ENCODE measurements around the gene EIF6. TPM values are rescaled to one million over a fixed set of nuclear protein-coding genes. Genes with fewer than 3 reads are reported as not detected.

The EIF6 gene
- total RNA-seq, 1 donor from 2014 or later = 98.0 TPM

DNA sequence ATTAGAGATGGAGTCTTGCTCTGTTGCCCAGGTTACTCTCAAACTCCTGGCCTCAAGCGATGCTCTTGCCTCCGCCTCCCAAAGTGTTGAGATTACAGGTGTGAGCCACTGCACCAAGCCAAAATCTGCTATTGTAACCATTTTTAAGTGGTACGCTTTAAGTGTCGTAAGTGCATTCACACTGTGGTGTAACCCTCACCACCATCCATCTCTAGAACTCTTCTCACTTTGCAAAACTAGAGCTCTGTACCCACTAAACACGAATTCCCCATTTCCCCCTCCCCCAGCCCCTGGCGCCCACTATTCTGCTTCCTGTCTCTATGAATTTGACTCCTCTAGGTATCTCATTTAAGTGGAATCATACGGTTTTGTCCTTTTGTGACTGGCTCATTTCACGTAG, 10.5 kb upstream of the EIF6 start:
- H3K4me1 ChIP-seq = no peaks in the 10 kb centered on the region
- intact Hi-C loops (cut with DNase I) = no loop called here
- DNase-seq (ENCODE audit: low spot score in 2 of 2) = no peak
- H3K27me3 ChIP-seq = no peaks in the 10 kb centered on the region
- H3K27ac ChIP-seq = no peak overlapping the region
- H3K4me3 ChIP-seq = no peak overlapping the region
- TF ChIP-seq, protein P1, sequence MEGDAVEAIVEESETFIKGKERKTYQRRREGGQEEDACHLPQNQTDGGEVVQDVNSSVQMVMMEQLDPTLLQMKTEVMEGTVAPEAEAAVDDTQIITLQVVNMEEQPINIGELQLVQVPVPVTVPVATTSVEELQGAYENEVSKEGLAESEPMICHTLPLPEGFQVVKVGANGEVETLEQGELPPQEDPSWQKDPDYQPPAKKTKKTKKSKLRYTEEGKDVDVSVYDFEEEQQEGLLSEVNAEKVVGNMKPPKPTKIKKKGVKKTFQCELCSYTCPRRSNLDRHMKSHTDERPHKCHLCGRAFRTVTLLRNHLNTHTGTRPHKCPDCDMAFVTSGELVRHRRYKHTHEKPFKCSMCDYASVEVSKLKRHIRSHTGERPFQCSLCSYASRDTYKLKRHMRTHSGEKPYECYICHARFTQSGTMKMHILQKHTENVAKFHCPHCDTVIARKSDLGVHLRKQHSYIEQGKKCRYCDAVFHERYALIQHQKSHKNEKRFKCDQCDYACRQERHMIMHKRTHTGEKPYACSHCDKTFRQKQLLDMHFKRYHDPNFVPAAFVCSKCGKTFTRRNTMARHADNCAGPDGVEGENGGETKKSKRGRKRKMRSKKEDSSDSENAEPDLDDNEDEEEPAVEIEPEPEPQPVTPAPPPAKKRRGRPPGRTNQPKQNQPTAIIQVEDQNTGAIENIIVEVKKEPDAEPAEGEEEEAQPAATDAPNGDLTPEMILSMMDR (IDR thresholded peaks at IDR 0.05) = no peak
- no peaks in the 10 kb centered on the region for H3K9me3 ChIP-seq
- H3K36me3 ChIP-seq = no peaks in the 10 kb centered on the region

DNA sequence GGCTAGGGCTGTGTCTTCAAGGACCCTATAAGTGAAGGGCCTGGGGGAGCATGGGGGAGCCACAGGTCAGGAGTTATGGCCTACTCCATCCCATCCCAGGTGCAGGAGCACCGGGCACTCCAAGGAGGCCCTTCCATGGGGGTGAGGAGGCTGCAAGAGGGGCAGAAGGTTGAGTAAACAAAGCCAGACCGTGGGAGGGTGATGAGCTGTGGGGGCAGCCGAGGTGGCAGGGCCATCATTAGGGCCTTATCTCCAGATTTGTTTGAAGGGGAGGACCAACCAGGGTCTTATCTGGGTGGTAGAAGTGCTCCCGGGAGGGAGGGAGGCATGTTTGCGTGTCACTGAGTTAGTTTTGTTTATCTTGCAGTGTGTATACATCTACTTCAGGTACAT, 9.7 kb upstream of the EIF6 start:
- intact Hi-C loops (cut with DNase I) = no loop called here
- Histone ChIP-seq H3K4me1 (no peaks in the 10 kb centered on the region), H3K27me3 (no peaks in the 10 kb centered on the region), H3K27ac (no peak overlapping the region), H3K4me3 (no peak overlapping the region), H3K9me3 (no peaks in the 10 kb centered on the region), H3K36me3 (no peaks in the 10 kb centered on the region)
- TF ChIP-seq, protein P1 (IDR thresholded peaks at IDR 0.05) = no peak
- DNase-seq (ENCODE audit: low spot score in 2 of 2) = peak in 1 of 2 donors; percentile 45

DNA sequence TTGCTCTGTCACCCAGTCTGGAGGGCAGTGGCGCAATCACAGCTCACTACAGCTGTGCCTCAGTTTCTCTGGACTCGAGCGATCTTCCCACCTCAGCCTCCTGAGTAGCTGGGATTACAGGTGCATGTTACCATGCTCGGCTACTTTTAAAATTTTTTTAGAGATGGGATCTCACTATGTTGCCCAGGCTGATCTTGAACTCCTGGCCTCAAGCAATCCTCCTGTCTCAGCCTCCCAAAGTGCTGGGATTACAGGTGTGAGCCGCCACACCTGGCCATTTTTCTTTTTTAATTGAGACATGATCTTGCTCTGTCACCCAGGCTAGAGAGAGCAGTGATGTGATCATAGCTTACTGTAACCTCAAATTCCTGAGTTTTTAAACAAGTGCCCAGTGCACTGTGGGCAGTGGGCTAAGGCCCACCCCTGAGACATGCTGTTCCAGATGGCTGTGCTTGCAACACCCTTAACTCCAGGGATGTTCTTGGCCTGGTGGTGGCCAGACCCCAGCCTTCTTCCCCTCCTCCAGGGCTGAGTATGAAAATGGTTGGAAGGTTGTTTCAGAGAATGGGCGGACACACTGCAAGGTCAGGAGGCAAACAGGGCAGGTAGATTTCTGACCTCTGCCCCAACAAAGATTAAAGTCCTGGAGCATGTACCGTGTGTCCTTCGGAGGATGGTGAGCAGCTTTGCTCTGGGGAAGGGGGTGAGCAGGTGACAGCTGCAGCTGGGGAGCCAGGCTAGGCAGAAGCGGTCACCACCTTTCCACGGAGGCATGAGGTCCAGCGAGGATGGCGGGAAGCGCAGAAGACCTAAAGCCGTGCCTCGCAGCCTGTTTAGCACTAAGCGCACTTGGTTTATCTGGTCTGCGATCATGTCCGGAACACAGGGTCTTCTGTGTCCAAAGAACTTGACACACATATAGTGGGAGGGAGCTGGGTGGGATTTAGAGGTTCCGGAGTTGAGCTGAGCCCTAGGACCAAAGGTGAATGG, 9.0 kb upstream of the EIF6 start:
- peak in 1 of 2 donors; percentile 34 for DNase-seq (ENCODE audit: low spot score in 2 of 2)
- H3K4me3 ChIP-seq = no peak overlapping the region
- TF ChIP-seq, protein P1 (IDR thresholded peaks at IDR 0.05) = no peak

DNA sequence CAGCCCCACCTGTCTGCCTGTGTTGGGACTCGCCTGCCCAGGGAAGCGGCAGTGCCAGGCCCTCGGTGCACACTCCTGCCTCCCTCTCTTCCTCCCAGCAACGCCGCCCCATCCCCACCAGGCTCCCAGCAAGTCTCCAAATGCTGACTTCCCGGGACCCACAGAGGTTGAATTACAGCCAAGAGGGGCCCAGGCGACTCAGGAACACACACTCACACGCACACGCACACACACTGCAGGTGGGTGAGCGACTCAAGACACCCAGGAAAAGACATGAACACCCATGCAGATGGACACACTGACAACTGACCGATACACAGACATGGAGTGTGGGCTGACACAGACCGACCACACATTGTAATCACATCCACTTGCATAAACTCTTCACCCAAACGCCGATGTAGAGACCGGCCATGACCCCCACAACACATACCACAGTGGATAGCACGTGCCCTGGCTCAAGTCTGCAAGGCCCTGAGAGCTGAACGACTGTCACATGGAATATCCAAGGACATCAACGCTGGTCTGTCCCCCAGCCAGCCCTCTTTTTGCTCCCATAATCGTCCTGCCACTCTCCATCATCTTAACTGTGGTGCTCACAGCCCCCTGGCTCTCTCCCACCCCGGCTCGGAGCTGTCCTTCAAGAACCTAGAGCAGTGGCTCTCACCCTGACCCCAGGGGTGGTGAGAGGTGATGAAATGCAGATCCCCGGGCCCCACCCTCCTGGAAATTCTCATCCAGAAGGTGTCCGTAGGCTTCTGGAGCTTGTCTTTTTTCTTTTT, 8.1 kb upstream of the EIF6 start:
- DNase-seq (ENCODE audit: low spot score in 2 of 2) = no peak
- TF ChIP-seq, protein P1 (IDR thresholded peaks at IDR 0.05) = no peak
- no peaks in the 10 kb centered on the region for H3K36me3 ChIP-seq
- H3K9me3 ChIP-seq = no peaks in the 10 kb centered on the region
- intact Hi-C loops (cut with DNase I) = no loop called here
- no peaks in the 10 kb centered on the region for H3K27me3 ChIP-seq
- no peak overlapping the region for H3K27ac ChIP-seq
- H3K4me1 ChIP-seq = no peaks in the 10 kb centered on the region
- H3K4me3 ChIP-seq = no peak overlapping the region

More for the DNA sequence above, 9.0 kb upstream of the EIF6 start:
- Histone ChIP-seq H3K36me3 (no peaks in the 10 kb centered on the region), H3K4me1 (no peaks in the 10 kb centered on the region), H3K27ac (no peak overlapping the region), H3K9me3 (no peaks in the 10 kb centered on the region), H3K27me3 (no peaks in the 10 kb centered on the region)
- intact Hi-C loops (cut with DNase I) = no loop called here

DNA sequence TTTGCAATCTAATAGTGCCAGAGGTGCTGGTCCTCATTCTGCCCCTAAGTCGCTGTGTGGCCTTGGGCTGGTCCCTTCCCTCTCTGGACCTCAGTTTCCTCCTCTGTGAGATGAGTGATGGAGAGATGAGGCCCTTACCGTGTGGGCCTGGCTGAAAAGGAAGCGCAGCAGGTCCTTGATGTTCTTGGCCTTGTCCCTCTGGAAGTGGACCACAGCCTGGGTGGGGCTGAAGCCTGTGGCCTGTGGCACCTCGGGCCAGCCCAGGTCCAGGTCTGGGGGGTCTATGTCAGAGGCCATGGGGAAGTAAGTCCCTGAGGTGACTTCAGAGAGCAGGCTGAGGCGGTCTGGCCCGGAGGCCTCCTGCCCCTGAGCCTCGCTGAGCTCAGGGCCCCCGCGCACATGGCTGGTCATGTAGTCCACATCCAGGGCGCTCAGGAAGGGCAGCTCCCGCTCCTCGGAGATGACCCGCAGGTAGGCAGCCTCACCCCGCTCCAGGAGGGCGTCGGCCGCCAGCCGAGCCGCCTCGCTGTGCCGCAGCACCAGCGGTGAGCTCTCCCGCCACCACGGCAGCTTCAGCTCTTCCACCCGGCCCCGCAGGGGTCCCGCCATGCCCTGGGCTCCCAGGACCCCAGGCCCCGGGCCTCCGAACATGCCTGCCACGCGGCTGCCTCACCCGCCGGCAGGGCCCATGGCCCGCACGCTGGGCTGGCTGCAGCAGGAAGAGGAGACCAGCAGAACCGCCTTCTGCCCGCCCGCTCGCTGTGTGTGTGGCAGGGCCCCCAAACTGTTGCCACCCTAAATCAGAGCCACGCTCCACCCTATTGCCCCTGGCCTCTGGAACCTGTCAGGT, 7.3 kb upstream of the EIF6 start, which contains the start of gene FAM83C:
Gene FAM83C, minus strand, starts transcription at position 772 of the 850 bp plus-strand sequence. Its CDS starts 121 bp downstream, at position 651.
- Histone ChIP-seq H3K9me3 (no peaks in the 10 kb centered on the region), H3K27me3 (no peaks in the 10 kb centered on the region), H3K27ac (no peak within 1 kb of the TSS), H3K4me1 (no peaks in the 10 kb centered on the region), H3K4me3 (no peak within 1 kb of the TSS), H3K36me3 (no peaks in the 10 kb centered on the region)
- TF ChIP-seq, protein P1 (IDR thresholded peaks at IDR 0.05) = no peak
- intact Hi-C loops (cut with DNase I) = no loop called here
- no peak for DNase-seq (ENCODE audit: low spot score in 2 of 2)
